Suprapubic skin (tissue), 4 donors: ENCODE results near the gene ACVR1.

Source experiments
- CTCF ChIP-seq, 2 donors: fragments of 200-600 bp in 1 of 2; fragments of 450-650 bp in 1 of 2; sonication (generic) in 1 of 2; IDR thresholded peaks; one replicate each; pipeline ENCODE4 v1.5.1; 2016 to 2019; ENCODE audit warnings: antibody characterized with exemption in 2 of 2, mild to moderate bottlenecking in 1 of 2, moderate library complexity in 1 of 2
- EP300 ChIP-seq: sonication (generic); formaldehyde crosslinking; IDR thresholded peaks from one replicate; pipeline ENCODE4 v1.6.1; 2017; ENCODE audit warnings: antibody characterized with exemption
- POLR2A ChIP-seq, 2 donors: fragments of 450-650 bp; IDR thresholded peaks; one replicate each; pipeline ENCODE4 v1.6.1; 2017; ENCODE audit warnings: antibody characterized with exemption in 2 of 2, mild to moderate bottlenecking in 2 of 2, moderate library complexity in 2 of 2
- POLR2AphosphoS5 ChIP-seq, 3 donors: sonication (generic); formaldehyde crosslinking; IDR thresholded peaks; one replicate each; pipeline ENCODE4 v1.6.1; 2017; ENCODE audit warnings: antibody characterized with exemption in 3 of 3

- TF ChIP-seq CTCF (IDR thresholded peaks at IDR 0.05) (no peak), POLR2A (IDR thresholded peaks at IDR 0.05) (no peak), POLR2AphosphoS5 (IDR thresholded peaks at IDR 0.05) (no peak), EP300 (no peak)
Measured at GRCh38 chr2:157749684-157750083, 126.4 kb downstream of the ACVR1 start.
